Suprapubic skin (tissue), 3 donors: Measurements from ENCODE around the gene PARG.
"Not testable (repeated sequence)": the region's sequence is repeated elsewhere in the genome, so short reads cannot be mapped to it uniquely, and the experiment has no call there.

Source experiments
- CTCF ChIP-seq, 2 donors: fragments of 200-600 bp in 1 of 2; fragments of 450-650 bp in 1 of 2; sonication (generic) in 1 of 2; IDR thresholded peaks; one replicate each; pipeline ENCODE4 v1.5.1; 2016 to 2019; ENCODE audit warnings: antibody characterized with exemption in 2 of 2, mild to moderate bottlenecking in 1 of 2, moderate library complexity in 1 of 2
- POLR2A ChIP-seq, 2 donors: fragments of 450-650 bp; IDR thresholded peaks; one replicate each; pipeline ENCODE4 v1.6.1; 2017; ENCODE audit warnings: antibody characterized with exemption in 2 of 2, mild to moderate bottlenecking in 2 of 2, moderate library complexity in 2 of 2

DNA sequence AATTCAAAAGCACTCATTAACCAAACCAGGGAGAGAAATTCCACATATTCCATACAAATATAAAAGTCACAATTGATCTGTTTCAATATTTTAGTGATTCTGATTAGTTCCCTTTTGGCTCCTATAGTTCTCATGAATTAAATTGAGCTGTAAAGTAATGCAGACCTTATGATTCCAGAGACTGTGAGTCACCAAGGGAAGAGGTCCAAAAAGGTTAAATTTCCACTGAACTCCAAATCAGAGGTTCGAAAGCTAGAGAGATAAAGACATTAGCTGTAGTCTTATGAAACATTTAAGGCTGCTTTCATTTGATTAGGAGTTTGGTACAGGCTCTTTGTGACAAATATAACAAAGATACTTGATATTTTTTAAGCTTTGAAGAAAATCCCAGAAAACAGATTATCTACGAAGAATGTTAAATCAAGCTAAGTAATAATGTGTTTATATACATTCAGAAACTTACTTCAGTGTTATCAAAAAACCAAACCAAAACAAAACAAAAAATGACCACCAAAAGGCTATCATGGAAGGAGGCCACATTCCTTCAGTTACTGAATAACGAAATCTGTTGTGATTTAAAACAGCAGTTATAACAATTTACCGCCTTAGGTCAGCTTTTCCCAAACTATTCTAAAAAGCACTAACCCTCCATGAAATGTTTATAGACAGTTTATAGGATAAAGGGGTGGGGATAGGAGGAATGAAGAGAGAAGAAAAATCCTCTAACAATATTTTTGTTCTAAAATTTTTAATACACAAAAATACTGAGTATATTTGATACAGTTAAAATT is 33.3 kb downstream of the PARG start:
- not testable (repeated sequence) for TF ChIP-seq CTCF, POLR2A (IDR thresholded peaks at IDR 0.05)
